GM10266 (cell line): ENCODE results near the gene PLP1.
"Not testable (repeated sequence)": the region's sequence is repeated elsewhere in the genome, so short reads cannot be mapped to it uniquely, and the experiment has no call there.

Experiments used
- DNase-seq: peaks from one replicate; pipeline ENCODE4 v3.0.0; 2012; ENCODE audit errors: extremely low spot score
- CTCF ChIP-seq: IDR thresholded peaks from 2 replicates; pipeline ENCODE4 v1.5.1; 2012; ENCODE audit warnings: mild to moderate bottlenecking, low read depth; ENCODE audit not compliant: control insufficient read depth, insufficient read depth; ENCODE audit errors: missing control alignments

Gene PLP1

GRCh38 chrX:103756736-103757135 is 19.9 kb upstream of the PLP1 start:
- DNase-seq, result no peak
- TF ChIP-seq CTCF, result no peak

DNA sequence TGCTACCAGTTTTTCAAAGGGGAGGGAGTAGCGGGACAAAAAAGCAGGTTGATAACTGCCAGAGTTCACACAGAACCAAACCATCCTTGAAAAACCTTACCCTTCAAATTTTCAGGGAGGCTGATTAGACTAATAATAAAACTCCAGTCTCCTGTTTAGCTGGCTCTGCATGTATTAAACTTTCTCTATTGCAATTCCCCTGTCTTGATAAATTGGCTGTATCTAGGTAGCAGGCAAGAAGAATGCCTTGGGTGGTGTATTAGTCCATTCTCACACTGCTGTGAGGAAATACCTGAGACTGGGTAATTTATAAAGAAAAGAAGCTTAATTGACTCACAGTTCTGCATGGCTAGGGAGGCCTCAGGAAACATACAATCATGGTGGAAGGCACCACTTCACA is 18.1 kb upstream of the PLP1 start:
- no peak for TF ChIP-seq CTCF
- DNase-seq, result no peak

DNA sequence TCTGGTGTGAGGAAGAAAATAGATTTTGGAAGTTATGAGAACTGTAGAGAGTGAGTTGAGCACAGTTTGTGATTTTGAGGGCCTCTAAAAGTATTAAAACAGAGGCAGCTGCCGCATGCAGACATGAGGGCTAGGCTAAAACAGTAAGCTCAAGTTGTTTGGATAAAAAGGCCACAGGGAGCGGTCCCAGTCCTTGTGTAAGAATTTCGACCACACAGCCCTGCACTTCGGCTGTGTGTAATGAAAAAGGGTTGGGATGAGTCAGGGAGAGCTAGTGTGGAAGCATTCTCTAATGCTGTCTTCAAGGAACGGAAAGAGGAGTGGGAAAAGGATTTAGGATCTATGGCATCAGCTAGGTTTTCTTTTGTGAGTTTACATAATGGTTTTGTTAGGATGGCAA is 13.1 kb upstream of the PLP1 start:
- not testable (repeated sequence) for DNase-seq

- not testable (repeated sequence) for DNase-seq
These were observed 9.7 kb upstream of the PLP1 start for GRCh38 chrX:103766813-103767555.

GRCh38 chrX:103773445-103773844 is 3.2 kb upstream of the PLP1 start:
- no peak for DNase-seq

DNA sequence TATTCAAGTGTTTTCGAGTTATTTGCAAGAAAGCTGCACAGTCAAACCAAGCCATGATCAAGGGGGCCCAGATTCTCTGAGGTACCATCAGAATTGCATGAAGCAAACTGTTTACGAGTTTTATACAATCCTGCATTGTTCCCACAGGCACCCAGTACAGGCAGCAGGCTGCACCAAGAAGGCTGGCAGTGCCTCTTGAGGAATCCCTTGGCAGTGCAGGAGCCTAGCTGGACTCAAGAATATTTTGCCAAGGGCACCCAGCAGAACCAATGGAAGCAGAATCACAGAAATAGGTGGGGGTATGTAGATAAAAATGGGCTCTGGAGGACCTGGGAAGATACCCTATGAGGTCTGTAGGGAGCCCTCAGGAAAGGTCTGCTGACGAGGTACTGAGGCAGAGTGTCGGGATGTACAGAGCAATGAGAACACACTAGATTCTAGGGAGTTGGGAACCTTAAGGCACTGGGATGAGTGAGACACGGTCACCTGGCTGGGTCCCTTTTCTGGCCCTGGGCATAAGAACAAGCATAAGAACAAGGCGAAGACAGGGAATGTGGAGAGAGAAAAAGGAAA is 2.5 kb upstream of the PLP1 start:
- no peak for DNase-seq
- TF ChIP-seq CTCF, result no peak

More at GRCh38 chrX:103773445-103773844, 3.2 kb upstream of the PLP1 start:
- TF ChIP-seq CTCF, result no peak

- no peak for TF ChIP-seq CTCF
- no peak for DNase-seq
These were observed 2.6 kb downstream of the PLP1 start for GRCh38 chrX:103779141-103779789.

GRCh38 chrX:103780336-103781061 is 3.9 kb downstream of the PLP1 start:
- TF ChIP-seq CTCF, result no peak
- no peak for DNase-seq
